ENCODE measurements around the gene USP32.
A peak's percentile ranks its signal among the peaks of the same experiment; 100 is the strongest.
"Not testable (repeated sequence)": the region's sequence is repeated elsewhere in the genome, so short reads cannot be mapped to it uniquely, and the experiment has no call there.

The USP32 gene

DNA sequence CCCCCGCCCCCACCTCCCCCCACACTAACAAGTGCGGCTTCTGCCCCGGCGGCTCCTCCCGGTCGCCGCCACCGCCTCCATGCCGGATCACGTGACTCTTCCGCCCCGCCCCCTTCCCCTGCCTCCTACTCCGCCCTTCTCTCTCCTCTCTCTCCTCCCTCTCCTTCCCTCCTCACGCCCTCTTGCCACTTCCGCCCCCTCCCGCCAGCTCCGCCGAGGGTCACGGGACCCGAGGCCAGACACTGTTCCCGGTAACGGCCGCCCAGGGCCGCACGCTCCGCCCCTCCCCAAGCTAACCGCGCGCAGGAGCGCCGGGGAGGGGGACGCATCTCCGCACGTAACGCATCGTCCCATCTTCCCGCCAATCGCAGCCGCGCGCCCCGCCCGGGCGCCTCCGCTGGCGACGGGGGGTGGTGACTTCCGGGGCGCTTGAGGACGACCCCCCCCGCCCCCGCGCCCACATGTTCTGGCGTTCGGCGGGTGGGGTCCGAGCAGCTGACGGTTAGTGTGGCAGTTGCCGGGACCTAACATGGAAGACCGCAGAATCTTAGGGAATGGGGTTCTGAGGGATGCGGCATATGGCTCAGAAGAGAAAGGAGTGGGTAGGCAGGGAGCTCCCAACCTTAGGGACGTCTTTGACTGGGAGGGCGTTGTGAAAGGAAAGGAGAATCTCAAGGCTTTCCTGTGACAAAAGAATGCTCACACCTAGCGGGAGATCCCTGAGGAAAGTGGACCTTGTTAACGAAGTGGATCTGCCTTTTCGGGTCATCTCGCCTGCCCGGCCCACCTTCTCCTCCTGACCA is at the start of gene USP32:
Gene USP32 (minus strand): TSS at position 92 of the 803 bp plus-strand sequence. CDS start 194 bp downstream, outside the sequence.
- DNase-seq, result peak; percentile 96

GRCh38 chr17:60439501-60439900 is 47.6 kb upstream of the USP32 start:
- no peak for DNase-seq

GRCh38 chr17:60436676-60437075 is 44.7 kb upstream of the USP32 start:
- DNase-seq, result no peak

DNA sequence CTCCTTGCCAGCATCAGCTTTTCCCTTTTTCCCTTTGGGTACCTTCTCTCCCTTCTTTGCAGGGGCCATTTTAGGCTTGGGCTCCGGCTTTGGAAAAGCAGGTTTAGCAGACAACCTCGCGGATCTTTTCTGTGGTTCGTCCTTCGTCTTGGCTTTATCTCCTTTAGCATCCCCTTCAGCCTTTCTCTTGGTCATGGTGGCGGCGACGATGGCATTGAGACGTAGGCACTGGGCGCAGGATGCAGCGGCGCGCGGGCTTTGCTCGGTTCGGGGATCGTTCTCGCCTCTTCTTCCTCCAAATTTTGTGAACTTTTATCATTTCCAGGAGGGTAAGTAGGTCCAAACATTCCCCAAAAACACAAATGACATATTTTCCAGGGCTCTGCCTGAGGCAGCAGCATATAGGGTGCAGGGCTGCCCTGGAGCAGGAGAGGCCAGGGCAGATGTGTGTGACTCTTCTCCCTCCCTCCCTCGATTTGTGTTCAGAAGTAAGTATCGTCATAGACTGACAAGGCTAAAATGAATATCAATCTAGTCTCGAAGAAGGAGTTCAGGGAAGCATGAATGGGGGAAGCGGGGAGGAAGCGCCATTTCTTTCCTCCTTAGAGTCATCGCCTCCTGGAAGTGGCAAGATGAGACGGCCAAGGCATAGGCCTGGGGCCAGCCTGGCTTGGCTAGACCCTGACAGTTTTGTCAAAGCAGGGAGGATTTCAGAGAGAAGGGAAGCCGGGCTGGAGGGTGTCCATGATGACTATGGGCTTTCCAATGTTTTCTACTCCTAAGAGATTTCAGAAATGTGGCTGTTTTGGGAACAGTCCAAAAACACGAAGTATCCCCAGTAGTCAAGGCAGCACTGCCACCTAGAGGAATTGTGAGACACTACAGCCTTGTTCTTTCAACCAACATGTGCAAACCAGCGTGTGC is 43.6 kb upstream of the USP32 start:
- DNase-seq, result peak; percentile 62

- not testable (repeated sequence) for DNase-seq
Measured at GRCh38 chr17:60433021-60433997, 41.4 kb upstream of the USP32 start.

- not testable (repeated sequence) for DNase-seq
Measured at GRCh38 chr17:60430561-60430960, 38.6 kb upstream of the USP32 start.

GRCh38 chr17:60428491-60428890 is 36.6 kb upstream of the USP32 start:
- DNase-seq, result not testable (repeated sequence)

GRCh38 chr17:60426596-60426995 is 34.7 kb upstream of the USP32 start:
- DNase-seq, result no peak

GRCh38 chr17:60425626-60426025 is 33.7 kb upstream of the USP32 start:
- no peak for DNase-seq

GRCh38 chr17:60423865-60424264 is 31.9 kb upstream of the USP32 start:
- no peak for DNase-seq

- DNase-seq, result no peak
Measured at GRCh38 chr17:60422162-60422665, 30.3 kb upstream of the USP32 start, which contains the start of gene CHCT1. Gene CHCT1, plus strand, starts transcription at chr17:60422489. Its CDS starts 104 bp downstream, at chr17:60422593.

- peak; percentile 32 for DNase-seq
Measured at GRCh38 chr17:60421273-60422161, 29.6 kb upstream of the USP32 start.

- not testable (repeated sequence) for DNase-seq
Measured at GRCh38 chr17:60419875-60420274, 27.9 kb upstream of the USP32 start.

DNA sequence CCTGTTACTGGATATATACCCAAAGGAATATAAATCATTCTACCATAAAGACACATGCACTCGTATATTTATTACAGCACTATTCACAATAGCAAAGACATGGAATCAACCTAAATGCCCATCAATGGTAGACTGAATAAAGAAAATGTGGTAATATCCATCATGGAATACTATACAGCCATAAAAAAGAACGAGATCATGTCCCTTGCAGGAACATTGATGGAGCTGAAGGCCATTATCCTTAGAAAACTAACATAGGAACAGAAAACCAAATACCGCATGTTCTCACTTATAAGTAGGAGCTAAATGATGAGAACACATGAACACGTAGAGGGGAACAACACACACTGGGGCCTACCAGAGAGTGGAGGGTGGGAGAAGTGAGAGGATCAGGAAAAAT is 27.1 kb upstream of the USP32 start:
- not testable (repeated sequence) for DNase-seq

DNA sequence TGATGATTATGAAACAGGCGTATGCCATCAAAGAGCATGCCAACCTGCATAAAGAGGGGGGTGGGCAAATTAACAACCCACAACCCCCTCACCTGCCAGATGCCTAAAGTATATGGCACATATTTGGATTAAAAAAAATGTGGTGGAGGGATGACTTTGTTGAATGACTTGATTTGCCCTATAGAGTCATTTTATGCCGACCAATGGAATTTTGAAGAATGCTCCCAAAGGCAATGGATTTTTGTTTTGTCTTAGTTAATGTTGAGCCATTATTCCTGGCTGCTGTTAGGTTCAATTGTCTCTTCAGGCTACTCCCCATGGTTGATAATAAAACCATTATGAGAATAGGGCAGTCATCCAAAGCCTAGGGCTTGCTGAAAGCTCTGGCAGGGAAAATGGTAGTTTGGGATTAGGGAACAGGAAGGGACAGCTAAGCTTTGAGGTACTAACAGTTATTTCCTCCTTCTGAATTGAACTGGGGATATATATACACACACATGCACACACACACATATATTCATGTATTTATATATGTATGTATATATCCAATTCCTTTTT is 24.5 kb upstream of the USP32 start:
- DNase-seq, result no peak

DNA sequence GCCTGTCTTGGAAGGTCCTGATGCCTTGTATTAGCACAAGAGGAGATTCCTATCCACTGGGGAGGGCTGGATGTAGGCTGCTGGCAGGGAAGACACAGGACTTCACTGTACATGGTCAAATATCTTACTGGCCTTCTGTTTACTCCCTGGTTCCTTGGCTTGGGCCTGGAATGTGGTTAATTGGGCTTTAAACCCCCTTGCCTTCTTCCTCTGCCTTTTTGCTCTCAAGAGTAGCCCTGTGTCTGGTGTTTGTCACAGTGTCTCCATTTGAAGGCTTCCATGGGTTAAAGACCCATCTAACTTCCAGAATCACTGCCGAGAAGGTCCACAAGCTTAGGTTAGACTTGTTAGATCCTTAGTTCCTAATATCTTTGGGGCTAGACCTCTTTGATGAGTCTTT is 23.2 kb upstream of the USP32 start:
- no peak for DNase-seq

GRCh38 chr17:60412701-60413100 is 20.8 kb upstream of the USP32 start:
- no peak for DNase-seq

- DNase-seq, result no peak
Measured at GRCh38 chr17:60410001-60410400, 18.1 kb upstream of the USP32 start.

- DNase-seq, result no peak
Measured at GRCh38 chr17:60406887-60407286, 15.0 kb upstream of the USP32 start.

GRCh38 chr17:60403962-60404361 is 12.0 kb upstream of the USP32 start:
- DNase-seq, result no peak

DNA sequence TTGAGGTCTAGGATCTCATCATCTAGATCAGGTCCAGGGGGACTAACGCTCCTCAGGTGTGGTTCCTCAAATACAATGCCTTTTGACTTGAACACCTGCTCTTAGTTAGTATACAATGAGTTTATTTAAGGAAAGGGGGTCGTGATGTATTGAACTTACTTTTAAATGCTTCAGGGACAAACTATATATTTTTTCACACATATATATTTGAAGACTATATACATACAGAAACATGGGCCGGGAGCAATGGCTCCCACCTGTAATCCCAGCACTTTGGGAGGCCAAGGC is 11.5 kb upstream of the USP32 start:
- DNase-seq, result no peak

All from NCI-H1092 treated with DMSO at 0.1 percent for 48 hours (cell line).